HG02840 (cell line): ENCODE data around the gene ANAPC7.

ENCODE experiments used
- ATAC-seq: cut with Tn5 transposase; IDR thresholded peaks from one replicate; pipeline ENCODE4 v1.9.1; 2021; ENCODE audit warnings: mild to moderate bottlenecking, moderate library complexity, moderate number of reproducible peaks; ENCODE audit not compliant: unreplicated experiment, low FRiP score

Gene ANAPC7

GRCh38 chr12:110329710-110330109 is 73.8 kb downstream of the ANAPC7 start:
- ATAC-seq = no peak
